ENCODE measurements around the gene CAMK2D. TPM values are rescaled to one million over a fixed set of nuclear protein-coding genes. Genes with fewer than 3 reads are reported as not detected.

CAMK2D gene
- total RNA-seq, 1 experiment from 2014 or later, result 15.4 TPM

GRCh38 chr4:113502476-113502875, 259.1 kb downstream of the CAMK2D start:
- Histone ChIP-seq H3K27me3 (ENCODE audit: low read length) (no peaks in the 10 kb centered on the region), H3K27ac (ENCODE audit: low read length) (peak overlapping the region; percentile 39), H3K9ac (ENCODE audit: low read length) (no peak overlapping the region), H4K20me1 (ENCODE audit: low read length) (no peaks in the 10 kb centered on the region), H3K4me2 (ENCODE audit: low read length) (no peak overlapping the region), H3K79me2 (ENCODE audit: low read length) (no peaks in the 10 kb centered on the region), H3K9me3 (ENCODE audit: low read length) (no peaks in the 10 kb centered on the region), H3K36me3 (ENCODE audit: low read depth, low read length) (no peaks in the 10 kb centered on the region), H3F3A (ENCODE audit: low read length, unreplicated experiment) (no peaks in the 10 kb centered on the region), H2AFZ (ENCODE audit: low read length) (no peak overlapping the region), H3K9me2 (replicated peaks; ENCODE audit: low read length) (no peaks in the 10 kb centered on the region), H3K4me1 (ENCODE audit: insufficient read depth, low read length) (peaks cover 10% of the 10 kb centered on the region; the same call in 1 of the 2 replicates), H3K4me3 (ENCODE audit: low read length) (no peak overlapping the region)
- no peak for TF ChIP-seq EZH2phosphoT487 (IDR thresholded peaks at IDR 0.05; ENCODE audit: borderline replicate concordance, low read length)
- no peak for TF ChIP-seq CTCF (conservative IDR thresholded peaks at IDR 0.05; ENCODE audit: low read depth, low read length)
- TF ChIP-seq EZH2 (IDR thresholded peaks at IDR 0.05; ENCODE audit: low read length, unreplicated experiment), result no peak
- intact Hi-C loops (cut with micrococcal nuclease), result no loop called here
- ATAC-seq (no peak), DNase-seq (peak; percentile 53)
- POLR2A ChIA-PET (ENCODE audit: unreplicated experiment), result no interaction called here
- CTCF ChIA-PET, result no interaction called here
- BruUV-seq (replicated peaks), result no TSS peak

DNA sequence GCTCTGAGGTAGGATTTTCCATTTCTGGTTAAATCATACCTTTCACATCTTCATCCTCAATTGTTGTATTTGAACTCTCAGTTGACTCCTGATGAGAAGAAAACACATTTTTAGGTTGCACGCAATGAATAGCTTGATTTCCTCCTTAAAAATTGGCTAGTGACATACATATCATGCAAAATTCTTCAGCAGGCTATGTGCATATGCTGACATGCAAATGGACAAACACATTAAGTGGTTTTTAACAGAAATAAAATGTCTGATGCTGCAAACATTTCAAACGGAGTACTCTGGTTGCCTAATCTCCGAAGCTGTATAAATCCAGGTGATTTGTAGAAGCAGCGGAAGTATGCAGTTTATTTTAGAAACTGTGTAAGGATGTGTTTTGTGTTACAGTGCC, 261.1 kb downstream of the CAMK2D start:
- Histone ChIP-seq H3K36me3 (ENCODE audit: low read depth, low read length) (no peaks in the 10 kb centered on the region), H3K27ac (ENCODE audit: low read length) (no peak overlapping the region), H4K20me1 (ENCODE audit: low read length) (no peaks in the 10 kb centered on the region), H3F3A (ENCODE audit: low read length, unreplicated experiment) (no peaks in the 10 kb centered on the region), H3K4me2 (ENCODE audit: low read length) (no peak overlapping the region), H3K79me2 (ENCODE audit: low read length) (no peaks in the 10 kb centered on the region), H3K4me1 (ENCODE audit: insufficient read depth, low read length) (peaks cover 10% of the 10 kb centered on the region; the same call in 1 of the 2 replicates), H3K9ac (ENCODE audit: low read length) (no peak overlapping the region), H3K27me3 (ENCODE audit: low read length) (no peaks in the 10 kb centered on the region), H3K9me2 (replicated peaks; ENCODE audit: low read length) (no peaks in the 10 kb centered on the region), H3K9me3 (ENCODE audit: low read length) (no peaks in the 10 kb centered on the region), H3K4me3 (ENCODE audit: low read length) (no peak overlapping the region), H2AFZ (ENCODE audit: low read length) (no peak overlapping the region)
- POLR2A ChIA-PET (ENCODE audit: unreplicated experiment), result interaction anchor here (0.5 to 0.6 kb wide), 2 partner anchors 30 to 261 kb away, joined by 3 to 20 read pairs; no protein-coding TSS in a partner anchor
- DNase-seq, result no peak
- CTCF ChIA-PET, result no interaction called here
- TF ChIP-seq EZH2phosphoT487 (IDR thresholded peaks at IDR 0.05; ENCODE audit: borderline replicate concordance, low read length) (no peak), CTCF (conservative IDR thresholded peaks at IDR 0.05; ENCODE audit: low read depth, low read length) (no peak), EZH2 (IDR thresholded peaks at IDR 0.05; ENCODE audit: low read length, unreplicated experiment) (no peak)
- ATAC-seq, result no peak
- BruUV-seq (replicated peaks), result no TSS peak
- intact Hi-C loops (cut with micrococcal nuclease), result no loop called here

- Histone ChIP-seq H3K79me2 (ENCODE audit: low read length) (no peaks in the 10 kb centered on the region), H4K20me1 (ENCODE audit: low read length) (no peaks in the 10 kb centered on the region), H3K9ac (ENCODE audit: low read length) (no peak overlapping the region), H3K4me3 (ENCODE audit: low read length) (no peak overlapping the region), H3K4me2 (ENCODE audit: low read length) (no peak overlapping the region), H3K27me3 (ENCODE audit: low read length) (no peaks in the 10 kb centered on the region), H3K4me1 (ENCODE audit: insufficient read depth, low read length) (peaks cover 10% of the 10 kb centered on the region; the same call in 1 of the 2 replicates), H3K9me3 (ENCODE audit: low read length) (no peaks in the 10 kb centered on the region), H3K9me2 (replicated peaks; ENCODE audit: low read length) (no peaks in the 10 kb centered on the region), H3F3A (ENCODE audit: low read length, unreplicated experiment) (no peaks in the 10 kb centered on the region), H3K27ac (ENCODE audit: low read length) (no peak overlapping the region), H3K36me3 (ENCODE audit: low read depth, low read length) (no peaks in the 10 kb centered on the region), H2AFZ (ENCODE audit: low read length) (no peak overlapping the region)
- ChIA-PET POLR2A (ENCODE audit: unreplicated experiment) (interaction anchor here (0.6 kb wide), 1 partner anchor 29 kb away, joined by 20 read pairs; no protein-coding TSS in a partner anchor), CTCF (no interaction called here)
- TF ChIP-seq CTCF (conservative IDR thresholded peaks at IDR 0.05; ENCODE audit: low read depth, low read length) (no peak), EZH2phosphoT487 (IDR thresholded peaks at IDR 0.05; ENCODE audit: borderline replicate concordance, low read length) (no peak), EZH2 (IDR thresholded peaks at IDR 0.05; ENCODE audit: low read length, unreplicated experiment) (no peak)
- intact Hi-C loops (cut with micrococcal nuclease), result no loop called here
- ATAC-seq (peak; percentile 63), DNase-seq (peak; percentile 47)
- BruUV-seq (replicated peaks), result no TSS peak
Observed at GRCh38 chr4:113499696-113500095, 261.8 kb downstream of the CAMK2D start.
